Femur (tissue), 1 donor: Measurements from ENCODE around the gene SAE1.
A peak's percentile ranks its signal among the peaks of the same experiment; 100 is the strongest.

ENCODE experiments used
- DNase-seq: peaks from one replicate; pipeline ENCODE4 v3.0.0-alpha.2; 2017

Gene SAE1

GRCh38 chr19:47168065-47168464 is 37.4 kb downstream of the SAE1 start:
- no peak for DNase-seq

GRCh38 chr19:47172666-47173455 is 42.2 kb downstream of the SAE1 start:
- no peak for DNase-seq

DNA sequence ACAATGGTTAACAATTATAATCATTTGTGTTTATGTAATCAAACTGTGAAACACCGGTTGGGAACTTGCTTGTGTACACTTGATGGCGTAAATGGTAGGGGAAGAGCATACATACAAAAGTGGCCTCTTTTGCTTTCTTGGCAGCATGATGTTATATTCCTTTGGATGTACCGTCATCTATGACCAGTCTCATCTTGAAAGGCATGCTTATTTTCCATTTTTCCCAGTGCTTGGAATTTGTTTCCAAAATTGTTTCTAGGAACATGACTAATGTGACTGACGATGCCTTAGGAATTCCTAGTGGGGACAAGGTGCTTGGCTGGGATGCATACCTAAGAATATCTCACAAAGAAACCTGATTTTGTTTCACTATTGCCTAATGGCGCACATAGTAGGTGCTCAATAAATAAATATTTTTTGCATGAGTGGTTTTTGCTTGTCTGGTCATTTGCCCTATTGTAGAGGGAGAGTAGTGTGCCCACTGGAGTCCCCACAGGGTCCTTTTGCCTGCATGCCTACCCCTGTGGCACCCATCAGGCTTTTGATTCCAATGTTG is 45.5 kb downstream of the SAE1 start:
- no peak for DNase-seq

DNA sequence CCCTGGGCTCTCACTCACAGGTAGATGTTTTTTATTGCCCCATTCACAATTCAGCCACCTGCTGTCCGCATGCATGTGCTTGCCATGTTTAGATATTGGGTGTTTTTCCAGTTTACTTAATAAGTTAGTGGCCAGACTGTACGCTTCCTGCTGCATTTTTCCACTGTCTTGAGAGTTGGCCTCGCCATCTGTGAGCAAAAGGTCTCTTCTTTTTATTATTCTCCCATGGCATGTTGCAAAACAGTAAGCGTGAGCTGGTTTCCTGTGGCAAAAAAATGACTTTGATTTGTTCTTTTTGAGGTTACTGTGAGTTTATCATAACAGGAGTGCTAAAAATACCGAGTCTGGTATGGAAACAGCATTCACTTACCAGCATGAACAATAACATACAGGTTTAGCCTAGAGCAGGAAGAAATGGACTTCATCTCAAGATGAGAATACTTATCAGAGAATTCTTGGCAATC is 46.0 kb downstream of the SAE1 start:
- no peak for DNase-seq

DNA sequence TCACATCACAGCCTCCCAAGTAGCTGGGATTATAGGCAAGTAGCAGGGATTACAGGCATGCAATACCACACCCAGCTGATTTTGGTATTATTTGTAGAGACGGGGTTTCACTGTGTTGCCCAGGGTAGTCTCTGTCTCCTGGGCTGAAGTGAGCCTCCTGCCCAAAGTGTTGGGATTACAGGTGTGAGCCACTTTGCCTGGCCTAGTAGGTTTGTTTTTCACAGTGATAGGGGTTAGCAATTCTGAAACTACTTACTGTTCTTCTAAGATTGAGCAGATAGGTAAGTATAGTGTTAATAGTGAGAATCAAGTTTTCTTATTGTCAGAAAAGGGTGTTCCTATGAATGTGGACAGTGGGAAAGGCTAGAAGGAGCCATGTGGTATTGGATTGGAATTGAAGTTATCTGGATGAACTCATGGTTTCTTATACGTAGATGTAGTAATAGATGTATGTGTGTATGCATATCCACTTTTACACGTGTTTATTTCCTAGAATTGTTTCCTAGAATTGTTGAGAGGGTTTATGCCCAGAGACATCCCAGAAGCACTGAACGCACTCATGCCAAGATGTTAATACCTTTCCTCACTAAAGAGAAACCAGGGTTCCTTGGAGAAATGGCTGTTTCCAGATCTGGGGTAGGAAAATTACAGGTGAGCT is 49.1 kb downstream of the SAE1 start:
- no peak for DNase-seq

DNA sequence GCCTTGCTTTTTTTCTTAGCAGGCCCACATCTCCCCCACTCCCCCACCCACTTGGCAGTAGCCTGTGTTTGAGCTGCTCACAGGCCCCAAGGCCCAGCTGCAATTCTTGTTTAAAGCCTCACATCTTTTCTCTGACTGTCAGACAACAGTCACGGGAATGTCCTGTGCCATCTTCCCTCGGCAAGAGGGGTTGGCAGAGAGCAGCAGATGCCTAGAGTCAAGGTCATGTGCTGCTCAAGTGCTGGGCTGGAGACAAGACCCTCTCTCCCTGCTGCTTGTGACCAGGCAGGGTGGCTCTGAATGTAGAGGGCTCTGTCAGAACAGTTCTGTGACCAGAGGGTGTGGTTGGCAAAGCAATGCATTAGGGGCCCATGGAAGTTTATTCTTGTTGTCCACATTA is 53.0 kb downstream of the SAE1 start:
- no peak for DNase-seq

DNA sequence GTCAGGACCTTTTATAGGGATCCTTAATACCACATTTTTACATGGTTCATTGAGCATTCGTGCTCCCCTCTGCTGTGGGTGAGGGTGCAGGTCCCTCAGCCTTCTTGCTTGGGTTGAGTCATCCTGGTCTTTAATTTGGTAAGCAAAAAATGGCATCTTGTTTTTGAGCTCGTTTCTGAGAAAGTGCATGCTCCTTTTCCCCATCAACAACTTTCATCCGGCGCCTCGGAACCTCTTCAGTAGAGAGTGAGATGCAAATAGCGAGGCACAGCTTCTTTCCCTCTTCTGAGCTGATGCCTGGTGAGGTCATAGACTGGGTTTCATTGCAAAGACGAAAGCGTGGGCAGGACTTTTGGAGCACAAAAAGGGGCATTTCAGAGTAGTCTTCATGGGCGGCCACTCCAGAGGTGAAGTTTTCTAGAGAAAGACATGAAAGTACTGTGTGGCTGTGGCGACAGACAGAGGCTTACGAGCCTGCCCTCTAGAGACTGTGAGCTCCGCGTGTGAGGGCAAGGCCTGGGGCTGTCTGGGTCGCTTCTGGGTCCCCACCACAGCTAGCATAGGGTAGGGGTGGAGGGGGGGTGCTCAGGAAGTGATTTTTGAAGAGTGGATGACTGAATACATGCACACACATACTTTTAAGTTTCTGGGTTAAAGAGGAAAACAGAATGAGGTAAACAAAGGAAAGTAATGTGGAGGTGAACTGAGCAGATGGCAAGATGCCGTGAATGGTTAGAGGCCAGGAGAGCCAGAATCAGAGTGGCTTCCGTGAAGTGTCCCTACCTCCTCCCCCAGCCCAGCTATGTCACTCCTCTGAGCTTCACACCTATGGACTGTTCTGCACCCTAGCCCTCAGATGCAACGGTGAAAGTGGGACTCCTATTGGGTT is 56.1 kb downstream of the SAE1 start:
- DNase-seq: no peak

- DNase-seq: no peak
Measured at GRCh38 chr19:47187335-47187655, 56.7 kb downstream of the SAE1 start.

GRCh38 chr19:47187797-47188196 is 57.2 kb downstream of the SAE1 start:
- DNase-seq: no peak

GRCh38 chr19:47188507-47189033 is 57.9 kb downstream of the SAE1 start:
- no peak for DNase-seq

DNA sequence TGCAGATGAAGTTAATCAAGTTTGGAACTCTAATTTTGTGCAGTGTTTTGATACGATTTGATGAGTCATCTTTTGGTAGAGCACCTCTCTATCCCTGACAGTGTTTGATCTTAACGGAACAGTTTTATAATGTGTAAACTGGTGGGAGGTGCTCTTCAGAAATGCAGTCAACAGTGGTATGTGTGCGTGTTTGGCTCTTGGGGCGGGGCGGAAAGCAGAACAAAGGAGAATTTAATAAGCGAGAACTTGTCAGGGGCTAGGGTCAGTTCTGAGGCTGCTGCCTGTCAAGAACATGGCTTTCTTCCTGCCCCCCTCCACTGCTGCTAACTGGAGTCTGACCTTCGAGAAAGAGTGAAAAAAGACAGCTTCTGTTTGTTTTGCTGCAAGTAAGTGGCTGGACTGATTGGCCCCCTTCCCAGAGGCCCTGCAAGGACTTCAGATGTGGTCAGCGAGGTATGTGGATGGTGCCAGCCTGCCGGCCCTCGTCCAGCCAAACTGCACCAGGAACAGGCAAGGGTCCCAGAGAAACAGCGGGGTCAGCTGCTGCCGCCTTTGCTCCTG is 59.6 kb downstream of the SAE1 start:
- DNase-seq: peak; percentile 81

GRCh38 chr19:47195434-47195833 is 64.8 kb downstream of the SAE1 start:
- no peak for DNase-seq

GRCh38 chr19:47197141-47197540 is 66.5 kb downstream of the SAE1 start:
- DNase-seq: no peak

GRCh38 chr19:47200530-47200929 is 69.9 kb downstream of the SAE1 start:
- DNase-seq: no peak

DNA sequence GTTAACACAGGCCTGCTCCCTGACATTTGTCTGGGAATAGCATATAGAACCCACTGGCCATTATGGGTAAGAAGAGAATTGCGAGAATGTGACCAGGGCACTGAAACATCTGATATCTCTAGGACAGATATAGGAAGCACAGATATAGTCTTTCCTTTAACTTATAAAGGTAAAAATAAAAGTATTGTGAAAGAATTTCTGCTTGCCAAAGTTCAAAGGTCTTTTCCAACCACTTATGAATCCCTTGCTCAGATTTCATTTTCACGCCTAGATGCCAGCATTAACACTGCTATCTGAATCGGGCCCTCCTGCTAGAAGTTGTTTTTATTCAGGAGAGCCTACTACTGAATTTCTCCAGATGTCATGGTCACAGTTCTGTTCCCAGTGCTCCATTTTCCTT is 72.6 kb downstream of the SAE1 start:
- DNase-seq: no peak

DNA sequence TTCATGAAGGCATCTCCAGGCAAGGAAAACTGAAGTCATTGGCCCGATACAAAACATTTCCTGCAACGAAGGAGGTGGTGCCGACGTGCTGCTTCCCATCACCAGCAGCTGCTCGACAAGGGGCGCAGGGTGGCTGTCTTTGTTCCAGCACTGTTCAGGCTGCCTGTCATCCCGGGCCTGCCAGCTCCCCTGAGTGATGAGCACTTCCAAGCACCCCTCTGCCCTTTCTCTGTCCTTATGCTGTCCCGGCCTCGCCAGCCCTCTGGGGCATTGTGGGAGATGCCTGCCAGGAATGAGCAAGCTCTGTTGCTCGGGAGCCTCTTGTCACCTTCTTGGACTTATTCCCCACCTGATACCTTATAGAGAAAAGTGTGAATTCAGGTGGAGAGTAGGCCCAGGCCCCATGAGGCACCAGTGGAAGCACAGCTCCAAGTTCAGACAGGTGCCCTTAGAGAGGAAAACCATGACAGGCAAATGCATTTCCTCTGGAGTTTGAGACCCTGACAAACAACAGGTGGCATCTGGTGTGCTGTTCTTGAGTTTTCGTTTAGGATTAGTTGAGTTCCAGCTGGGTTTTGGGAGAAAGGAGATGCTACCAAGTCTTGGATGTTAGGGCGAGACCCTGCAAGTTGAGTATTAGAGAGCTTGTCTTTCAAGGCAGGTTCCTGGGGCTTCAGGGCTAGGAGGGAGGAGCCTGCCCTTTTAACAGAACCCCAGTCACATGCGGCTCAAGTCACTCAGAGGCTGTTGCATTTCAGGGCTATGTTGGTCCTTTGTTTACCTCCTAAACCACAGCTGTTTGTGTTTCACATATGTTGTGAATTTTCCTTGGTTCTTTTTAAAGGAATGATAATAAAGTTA is 78.9 kb downstream of the SAE1 start:
- no peak for DNase-seq

DNA sequence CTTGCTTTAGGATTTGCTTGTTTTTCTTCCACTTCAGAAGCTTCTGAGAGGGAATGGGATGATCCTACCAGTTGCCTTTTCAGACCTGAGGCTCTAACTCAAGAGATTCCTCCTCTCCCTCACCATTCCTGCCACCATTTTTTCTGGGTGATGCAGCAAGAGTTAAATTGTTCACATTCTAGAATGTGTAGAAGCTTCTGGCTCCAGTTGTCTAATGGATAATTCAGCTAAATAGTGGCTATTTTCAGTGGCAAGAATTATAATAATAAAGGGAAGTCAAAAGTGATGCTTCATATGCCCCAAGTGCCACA is 79.5 kb downstream of the SAE1 start:
- no peak for DNase-seq

GRCh38 chr19:47210689-47211316 is 80.2 kb downstream of the SAE1 start:
- DNase-seq: peak; percentile 84

DNA sequence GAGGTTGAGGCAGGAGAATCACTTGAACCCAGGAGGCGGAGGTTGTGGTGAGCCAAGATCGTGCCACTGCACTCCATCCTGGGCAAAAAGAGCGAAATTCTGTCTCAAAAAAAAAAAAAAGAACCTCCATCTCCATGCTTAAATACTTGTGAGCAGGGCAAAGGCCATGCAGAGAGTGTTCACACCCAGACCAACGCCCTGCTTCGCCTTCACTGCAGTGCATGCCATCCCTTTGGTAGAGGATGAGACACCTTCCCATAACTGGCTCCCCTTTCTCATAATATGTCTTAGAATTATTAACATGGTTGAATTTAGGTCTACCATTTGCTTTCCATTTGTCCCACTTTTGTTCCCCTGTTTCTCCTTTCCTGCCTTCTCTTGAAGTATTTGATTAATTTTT is 84.9 kb downstream of the SAE1 start:
- no peak for DNase-seq

- DNase-seq: no peak
Measured at GRCh38 chr19:47221080-47221841, 90.6 kb downstream of the SAE1 start.

- DNase-seq: no peak
Measured at GRCh38 chr19:47221890-47222289, 91.3 kb downstream of the SAE1 start.
